ENCODE data around the gene SLC22A5. TPM values are rescaled to one million over a fixed set of nuclear protein-coding genes. Genes with fewer than 3 reads are reported as not detected.

SLC22A5 gene
- total and polyA plus RNA-seq, 2 of the 8 experiments (the other 6 are each of a cell fraction or from before 2014, with no cell fraction given), result 4.0 to 9.0 TPM

DNA sequence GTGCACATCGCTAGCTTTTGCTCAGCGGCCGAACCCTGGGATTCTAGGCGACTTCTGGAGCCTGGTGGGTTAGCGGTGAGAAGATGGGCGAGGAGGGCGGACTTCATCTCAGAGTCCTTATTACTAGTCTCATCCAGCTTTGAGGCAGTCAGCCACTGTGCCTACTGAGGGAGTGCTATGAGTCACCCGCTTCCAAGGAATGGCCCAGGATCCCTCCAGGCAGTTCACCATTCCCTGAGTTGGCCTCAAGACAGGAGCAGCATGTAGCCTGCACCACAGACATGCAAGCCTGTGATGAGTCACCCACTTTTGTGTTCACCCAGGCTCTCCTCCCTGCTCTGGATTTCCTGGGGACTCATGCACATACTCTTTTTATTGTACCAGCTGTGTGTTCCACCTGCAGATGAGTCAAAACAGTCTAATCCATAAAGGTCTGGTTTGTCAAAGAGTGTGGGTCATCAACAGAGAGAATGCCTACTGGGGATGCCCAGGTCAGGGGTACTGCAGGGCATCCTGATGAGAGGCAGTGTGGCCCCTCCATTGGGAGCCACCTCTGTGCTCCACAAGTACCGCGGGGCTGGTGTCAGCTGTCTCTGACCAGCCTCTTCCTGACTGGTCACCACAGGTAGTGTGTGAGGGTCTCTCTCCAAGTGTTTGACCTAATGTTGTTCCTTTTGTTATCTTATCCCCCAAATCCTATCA is 20.2 kb downstream of the SLC22A5 start:
- Histone ChIP-seq H3K79me2 (ENCODE audit: control insufficient read depth in 1 of 2, insufficient read depth in 2 of 2, low read length in 2 of 2) (no peaks in the 10 kb centered on the region), H4K8ac (ENCODE audit: extremely low read depth, insufficient read depth, low read length) (no peak overlapping the region; the same call in 1 of the 2 replicates), H3K23ac (ENCODE audit: insufficient read length) (no peak overlapping the region), H2BK120ac (replicated peaks; ENCODE audit: low read depth, low read length) (no peak overlapping the region), H4K20me1 (replicated peaks in 1 of 2; ENCODE audit: control insufficient read depth in 1 of 2, insufficient read depth in 2 of 2, low read length in 2 of 2) (peaks cover 0 to 3% of the 10 kb centered on the region in 2 experiments), H2AFZ (ENCODE audit: low read length) (no peak overlapping the region), H4K5ac (ENCODE audit: insufficient read length, low read depth, low read length) (no peak overlapping the region), H3K9me3 (ENCODE audit: insufficient read depth in 2 of 2, low read depth in 1 of 2, low read length in 1 of 2) (no peaks in the 10 kb centered on the region), H3K18ac (ENCODE audit: extremely low read depth, low read length) (no peak overlapping the region), H3K9ac (replicated peaks in 1 of 4; ENCODE audit: extremely low read depth in 1 of 4, low read depth in 3 of 4, low read length in 3 of 4) (no peak overlapping the region), H2BK15ac (ENCODE audit: low read length) (no peak overlapping the region), H2BK12ac (ENCODE audit: low read depth, low read length) (no peak overlapping the region), H3K36me3 (ENCODE audit: control insufficient read depth in 2 of 4, insufficient read depth in 4 of 4, low read length in 3 of 4) (no peaks in the 10 kb centered on the region), H3K27me3 (replicated peaks in 1 of 4; ENCODE audit: control insufficient read depth in 3 of 4, extremely low read depth in 1 of 4, insufficient read depth in 3 of 4, low read length in 3 of 4) (no peaks in the 10 kb centered on the region), H3K56ac (replicated peaks; ENCODE audit: insufficient read length, low read depth, low read length) (no peak overlapping the region), H3K4me1 (replicated peaks in 1 of 4; ENCODE audit: control insufficient read depth in 3 of 4, insufficient read depth in 4 of 4, low read length in 3 of 4) (peaks cover 0 to 9% (median 3%) of the 10 kb centered on the region in 4 experiments; a peak in 4 of 7 replicates), H3K4ac (replicated peaks; ENCODE audit: insufficient read length, low read depth, low read length) (no peak overlapping the region), H3K27ac (ENCODE audit: low read depth, low read length) (no peak overlapping the region), H3K79me1 (ENCODE audit: low read depth, low read length) (no peaks in the 10 kb centered on the region), H3K14ac (ENCODE audit: insufficient read length) (no peak overlapping the region), H4K91ac (replicated peaks; ENCODE audit: insufficient read length, low read length) (no peak overlapping the region), H2BK20ac (ENCODE audit: low read length) (no peak overlapping the region), H3K23me2 (ENCODE audit: low read depth, low read length) (no peaks in the 10 kb centered on the region), H2BK5ac (ENCODE audit: low read depth, low read length) (no peak overlapping the region), H2AK5ac (ENCODE audit: low read depth, low read length) (no peak overlapping the region), H3K4me3 (ENCODE audit: extremely low read depth in 1 of 4, insufficient read depth in 2 of 4, low read depth in 3 of 4, low read length in 4 of 4) (no peak overlapping the region), H3K4me2 (ENCODE audit: insufficient read depth in 1 of 2, low read depth in 2 of 2, low read length in 2 of 2) (no peak overlapping the region)
- 95% methylated on average over 10 of the region's 10 CpGs; no CpG with 5 or more reads in 1 of the 2 experiments for WGBS, 2 experiments (ENCODE audit: extremely low coverage in 1 of 2, insufficient coverage in 1 of 2, insufficient read length in 1 of 2, insufficient replicate concordance in 2 of 2, low coverage in 1 of 2, low lambda C conversion rate in 2 of 2, missing lambda C conversion rate in 1 of 2)
- no peak for DNase-seq (ENCODE audit: low read depth in 1 of 2, low spot score in 2 of 2)
- no peak for FAIRE-seq
- CTCF ChIA-PET (ENCODE audit: partially characterized antibody), result interaction anchor here (0.5 to 16.4 kb wide), 10 partner anchors 14 to 483 kb away, joined by 3 to 353 read pairs (median 4); partner anchors contain the start of gene IRF1
- TF ChIP-seq SP4 (IDR thresholded peaks at IDR 0.05; ENCODE audit: low read length) (no peak), TEAD4 (IDR thresholded peaks at IDR 0.05; ENCODE audit: low read depth, low read length) (no peak), BRCA1 (IDR thresholded peaks at IDR 0.05; ENCODE audit: low read depth, low read length) (no peak), BACH1 (IDR thresholded peaks at IDR 0.05; ENCODE audit: low read length) (no peak), JUND (IDR thresholded peaks at IDR 0.05; ENCODE audit: low read length) (no peak), NANOG (IDR thresholded peaks at IDR 0.05; ENCODE audit: insufficient read depth, low read depth, low read length, poor library complexity, severe bottlenecking) (no peak), SP1 (IDR thresholded peaks at IDR 0.05; ENCODE audit: low read depth, low read length) (no peak)
- TF ChIP-seq, protein P1, sequence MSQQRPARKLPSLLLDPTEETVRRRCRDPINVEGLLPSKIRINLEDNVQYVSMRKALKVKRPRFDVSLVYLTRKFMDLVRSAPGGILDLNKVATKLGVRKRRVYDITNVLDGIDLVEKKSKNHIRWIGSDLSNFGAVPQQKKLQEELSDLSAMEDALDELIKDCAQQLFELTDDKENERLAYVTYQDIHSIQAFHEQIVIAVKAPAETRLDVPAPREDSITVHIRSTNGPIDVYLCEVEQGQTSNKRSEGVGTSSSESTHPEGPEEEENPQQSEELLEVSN (IDR thresholded peaks at IDR 0.05), result no peak
- POLR2A ChIA-PET (ENCODE audit: partially characterized antibody), result interaction anchor here (1.6 kb wide), 1 partner anchor 101 kb away, joined by 4 read pairs; the partner anchor contains the start of gene IRF1

All from H1 (cell line).